Measurements from ENCODE around the gene MORN1. TPM values are rescaled to one million over a fixed set of nuclear protein-coding genes. Genes with fewer than 3 reads are reported as not detected.

MORN1 gene
- polyA plus RNA-seq, 1 experiment: 3.7 TPM

- CTCF ChIA-PET: interaction anchor here (0.6 to 1.6 kb wide), 3 partner anchors 27 to 94 kb away, joined by 3 to 5 read pairs (median 3); no protein-coding TSS in a partner anchor
- no peak for TF ChIP-seq CTCF (IDR thresholded peaks at IDR 0.05; ENCODE audit: insufficient read depth, low read depth, low read length)
- POLR2A ChIA-PET: no interaction called here
Observed at GRCh38 chr1:2288311-2288710, 103.0 kb downstream of the MORN1 start.

GRCh38 chr1:2287649-2288048 is 103.7 kb downstream of the MORN1 start:
- CTCF ChIA-PET: interaction anchor here (1.6 kb wide), 1 partner anchor 95 kb away, joined by 5 read pairs; no protein-coding TSS in a partner anchor
- H3K27me3 ChIP-seq (ENCODE audit: control insufficient read depth, insufficient read depth, low read length): no peaks in the 10 kb centered on the region
- DNase-seq (ENCODE audit: low read depth): no peak
- H3K36me3 ChIP-seq (ENCODE audit: control insufficient read depth, insufficient read depth, low read length): no peaks in the 10 kb centered on the region; the same call in 1 of the 2 replicates
- POLR2A ChIA-PET: no interaction called here
- no peak overlapping the region for H3K4me3 ChIP-seq (ENCODE audit: low read depth, low read length)
- no peak for TF ChIP-seq CTCF (IDR thresholded peaks at IDR 0.05; ENCODE audit: insufficient read depth, low read depth, low read length)

More at GRCh38 chr1:2288311-2288710, 103.0 kb downstream of the MORN1 start:
- Histone ChIP-seq H3K27me3 (ENCODE audit: control insufficient read depth, insufficient read depth, low read length) (no peaks in the 10 kb centered on the region), H3K4me3 (ENCODE audit: low read depth, low read length) (no peak overlapping the region), H3K36me3 (ENCODE audit: control insufficient read depth, insufficient read depth, low read length) (no peaks in the 10 kb centered on the region; the same call in 1 of the 2 replicates)
- DNase-seq (ENCODE audit: low read depth): no peak

GRCh38 chr1:2286923-2287322 is 104.4 kb downstream of the MORN1 start:
- no peaks in the 10 kb centered on the region for H3K27me3 ChIP-seq (ENCODE audit: control insufficient read depth, insufficient read depth, low read length)
- no peak overlapping the region for H3K4me3 ChIP-seq (ENCODE audit: low read depth, low read length)
- TF ChIP-seq CTCF (IDR thresholded peaks at IDR 0.05; ENCODE audit: insufficient read depth, low read depth, low read length): no peak
- ChIA-PET POLR2A (no interaction called here), CTCF (no interaction called here)
- no peak for DNase-seq (ENCODE audit: low read depth)
- H3K36me3 ChIP-seq (ENCODE audit: control insufficient read depth, insufficient read depth, low read length): no peaks in the 10 kb centered on the region; the same call in 1 of the 2 replicates

GRCh38 chr1:2284932-2285331 is 106.4 kb downstream of the MORN1 start:
- DNase-seq (ENCODE audit: low read depth): no peak
- Histone ChIP-seq H3K4me3 (ENCODE audit: low read depth, low read length) (no peak overlapping the region), H3K36me3 (ENCODE audit: control insufficient read depth, insufficient read depth, low read length) (no peaks in the 10 kb centered on the region; the same call in 1 of the 2 replicates), H3K27me3 (ENCODE audit: control insufficient read depth, insufficient read depth, low read length) (no peaks in the 10 kb centered on the region)
- TF ChIP-seq CTCF (IDR thresholded peaks at IDR 0.05; ENCODE audit: insufficient read depth, low read depth, low read length): no peak
- POLR2A ChIA-PET: no interaction called here
- CTCF ChIA-PET: interaction anchor here (0.8 to 1.0 kb wide), 2 partner anchors 14 to 39 kb away, joined by 3 read pairs; no protein-coding TSS in a partner anchor

- no peaks in the 10 kb centered on the region for H3K27me3 ChIP-seq (ENCODE audit: control insufficient read depth, insufficient read depth, low read length)
- no peak overlapping the region for H3K4me3 ChIP-seq (ENCODE audit: low read depth, low read length)
- ChIA-PET POLR2A (no interaction called here), CTCF (interaction anchor here (0.8 to 1.1 kb wide), 4 partner anchors 14 to 98 kb away, joined by 3 read pairs; no protein-coding TSS in a partner anchor)
- DNase-seq (ENCODE audit: low read depth): no peak
- no peak for TF ChIP-seq CTCF (IDR thresholded peaks at IDR 0.05; ENCODE audit: insufficient read depth, low read depth, low read length)
- no peaks in the 10 kb centered on the region; the same call in 1 of the 2 replicates for H3K36me3 ChIP-seq (ENCODE audit: control insufficient read depth, insufficient read depth, low read length)
Observed at GRCh38 chr1:2283991-2284895, 107.1 kb downstream of the MORN1 start.
